ENCODE measurements around the gene MRPS35. TPM values are rescaled to one million over a fixed set of nuclear protein-coding genes. Genes with fewer than 3 reads are reported as not detected.

MRPS35 gene
- total RNA-seq, 1 experiment from 2014 or later: 77.0 TPM

DNA sequence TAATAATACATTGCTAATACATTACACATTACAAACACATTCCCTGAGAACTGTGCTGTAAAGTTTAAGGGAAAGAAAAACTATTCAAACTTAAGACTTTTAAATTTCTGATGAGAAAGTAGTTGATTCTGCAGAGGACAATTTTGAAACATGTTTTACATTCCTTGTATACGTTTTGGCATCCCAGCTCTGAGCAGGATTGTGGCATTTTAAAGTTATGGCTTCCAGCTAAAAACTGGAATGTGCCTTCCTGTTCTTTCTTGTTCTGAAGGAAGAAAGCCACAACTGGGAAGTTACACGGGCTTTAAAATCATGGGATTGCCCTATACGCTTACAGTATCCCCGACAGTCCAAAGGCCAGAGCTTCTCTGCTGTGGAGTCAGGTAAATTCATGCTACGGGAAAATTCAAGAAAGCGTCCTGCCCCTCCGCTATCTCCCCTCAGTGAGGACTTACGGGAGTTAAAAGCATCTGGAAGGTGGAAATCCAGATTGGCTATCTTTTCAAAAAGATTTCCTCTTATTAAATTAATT is 58.6 kb downstream of the MRPS35 start:
- Histone ChIP-seq H3K79me2 (ENCODE audit: low read length) (no peaks in the 10 kb centered on the region), H3K27ac (ENCODE audit: low read length) (no peak overlapping the region), H3K4me2 (ENCODE audit: low read depth, low read length, poor library complexity, severe bottlenecking) (no peak overlapping the region), H2AFZ (ENCODE audit: low read length) (no peak overlapping the region), H3K4me1 (ENCODE audit: low read length) (no peaks in the 10 kb centered on the region), H3K36me3 (ENCODE audit: insufficient read depth, low read length) (no peaks in the 10 kb centered on the region), H3K9me3 (ENCODE audit: low read length) (no peaks in the 10 kb centered on the region), H4K20me1 (ENCODE audit: insufficient read depth, low read depth, low read length) (no peaks in the 10 kb centered on the region), H3K9ac (ENCODE audit: low read length) (no peak overlapping the region), H3K9me2 (replicated peaks; ENCODE audit: insufficient read depth, low read length) (no peaks in the 10 kb centered on the region), H3K27me3 (ENCODE audit: low read length) (no peaks in the 10 kb centered on the region), H3K4me3 (ENCODE audit: low read length) (no peak overlapping the region)
- DNase-seq: no peak

DNA sequence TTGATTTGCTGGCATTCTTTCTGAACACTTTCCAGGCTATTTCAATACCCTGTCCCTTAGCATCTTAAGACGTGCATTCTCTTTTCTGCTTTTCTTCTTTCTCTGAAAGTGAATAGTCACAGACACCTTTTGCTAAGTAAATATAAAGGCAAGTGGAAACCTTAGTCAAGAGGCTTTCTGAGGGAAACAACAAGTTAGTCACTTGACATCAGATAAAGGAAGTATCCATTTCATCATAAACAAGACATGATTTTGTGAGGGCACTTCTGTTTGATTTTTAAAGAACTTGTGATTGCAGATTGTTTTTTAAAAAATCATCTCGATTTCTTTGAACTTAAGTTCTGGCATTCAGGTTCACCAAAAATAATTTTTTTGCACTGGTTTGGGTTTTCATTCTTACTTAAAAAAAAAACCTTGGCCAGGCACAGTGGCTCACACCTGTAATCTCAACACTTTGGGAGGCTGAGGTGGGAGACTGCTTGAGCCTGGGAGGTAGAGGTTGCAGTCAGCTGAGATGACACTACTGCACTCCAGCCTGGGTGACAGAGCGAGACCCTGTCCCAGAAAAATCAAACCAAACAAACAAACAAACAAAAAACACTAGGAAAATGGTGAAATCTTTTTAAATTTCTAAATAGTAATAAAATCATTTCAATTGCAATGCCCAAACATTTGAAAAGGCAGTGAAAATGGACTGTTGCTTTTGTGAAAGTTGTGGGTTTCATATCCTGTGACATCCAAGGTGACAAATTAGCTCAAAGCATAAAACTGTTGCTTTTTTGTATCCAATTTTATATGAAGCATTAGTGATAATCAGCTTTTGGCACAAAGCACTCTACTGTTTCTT is 61.1 kb downstream of the MRPS35 start:
- Histone ChIP-seq H3K4me1 (ENCODE audit: low read length) (no peaks in the 10 kb centered on the region), H3K4me3 (ENCODE audit: low read length) (no peak overlapping the region), H4K20me1 (ENCODE audit: insufficient read depth, low read depth, low read length) (no peaks in the 10 kb centered on the region), H3K9me3 (ENCODE audit: low read length) (no peaks in the 10 kb centered on the region), H3K4me2 (ENCODE audit: low read depth, low read length, poor library complexity, severe bottlenecking) (no peak overlapping the region), H3K36me3 (ENCODE audit: insufficient read depth, low read length) (no peaks in the 10 kb centered on the region), H3K79me2 (ENCODE audit: low read length) (no peaks in the 10 kb centered on the region), H3K27ac (ENCODE audit: low read length) (no peak overlapping the region), H3K27me3 (ENCODE audit: low read length) (no peaks in the 10 kb centered on the region), H3K9ac (ENCODE audit: low read length) (no peak overlapping the region), H3K9me2 (replicated peaks; ENCODE audit: insufficient read depth, low read length) (no peaks in the 10 kb centered on the region), H2AFZ (ENCODE audit: low read length) (no peak overlapping the region)
- no peak for DNase-seq

- Histone ChIP-seq H3K9ac (ENCODE audit: low read length) (no peak overlapping the region), H2AFZ (ENCODE audit: low read length) (no peak overlapping the region), H3K4me1 (ENCODE audit: low read length) (no peaks in the 10 kb centered on the region), H3K36me3 (ENCODE audit: insufficient read depth, low read length) (no peaks in the 10 kb centered on the region), H3K9me2 (replicated peaks; ENCODE audit: insufficient read depth, low read length) (no peaks in the 10 kb centered on the region), H3K27ac (ENCODE audit: low read length) (no peak overlapping the region), H3K4me3 (ENCODE audit: low read length) (no peak overlapping the region), H3K79me2 (ENCODE audit: low read length) (no peaks in the 10 kb centered on the region), H4K20me1 (ENCODE audit: insufficient read depth, low read depth, low read length) (no peaks in the 10 kb centered on the region), H3K27me3 (ENCODE audit: low read length) (no peaks in the 10 kb centered on the region), H3K9me3 (ENCODE audit: low read length) (no peaks in the 10 kb centered on the region), H3K4me2 (ENCODE audit: low read depth, low read length, poor library complexity, severe bottlenecking) (no peak overlapping the region)
- DNase-seq: no peak
These were observed 61.9 kb downstream of the MRPS35 start for GRCh38 chr12:27772328-27773049.

GRCh38 chr12:27777141-27777540 is 66.5 kb downstream of the MRPS35 start:
- no peak overlapping the region for H3K9ac ChIP-seq (ENCODE audit: low read length)
- no peak overlapping the region for H3K4me3 ChIP-seq (ENCODE audit: low read length)
- H4K20me1 ChIP-seq (ENCODE audit: insufficient read depth, low read depth, low read length): no peaks in the 10 kb centered on the region
- no peaks in the 10 kb centered on the region for H3K9me2 ChIP-seq (replicated peaks; ENCODE audit: insufficient read depth, low read length)
- no peak overlapping the region for H2AFZ ChIP-seq (ENCODE audit: low read length)
- no peaks in the 10 kb centered on the region for H3K9me3 ChIP-seq (ENCODE audit: low read length)
- no peaks in the 10 kb centered on the region for H3K27me3 ChIP-seq (ENCODE audit: low read length)
- H3K27ac ChIP-seq (ENCODE audit: low read length): no peak overlapping the region
- peaks cover 2% of the 10 kb centered on the region; the same call in 1 of the 2 replicates for H3K36me3 ChIP-seq (ENCODE audit: insufficient read depth, low read length)
- H3K4me2 ChIP-seq (ENCODE audit: low read depth, low read length, poor library complexity, severe bottlenecking): no peak overlapping the region
- H3K4me1 ChIP-seq (ENCODE audit: low read length): peaks cover 24% of the 10 kb centered on the region
- DNase-seq: no peak
- H3K79me2 ChIP-seq (ENCODE audit: low read length): peaks cover 25% of the 10 kb centered on the region

GRCh38 chr12:27778206-27778605 is 67.6 kb downstream of the MRPS35 start:
- peaks cover 4% of the 10 kb centered on the region for H3K36me3 ChIP-seq (ENCODE audit: insufficient read depth, low read length)
- no peak for DNase-seq
- no peak overlapping the region for H3K9ac ChIP-seq (ENCODE audit: low read length)
- no peaks in the 10 kb centered on the region for H4K20me1 ChIP-seq (ENCODE audit: insufficient read depth, low read depth, low read length)
- no peaks in the 10 kb centered on the region for H3K9me2 ChIP-seq (replicated peaks; ENCODE audit: insufficient read depth, low read length)
- H3K4me3 ChIP-seq (ENCODE audit: low read length): no peak overlapping the region
- H3K4me1 ChIP-seq (ENCODE audit: low read length): peaks cover 30% of the 10 kb centered on the region
- H3K27me3 ChIP-seq (ENCODE audit: low read length): no peaks in the 10 kb centered on the region
- no peaks in the 10 kb centered on the region for H3K9me3 ChIP-seq (ENCODE audit: low read length)
- no peak overlapping the region for H2AFZ ChIP-seq (ENCODE audit: low read length)
- peak overlapping the region; percentile 88 for H3K4me2 ChIP-seq (ENCODE audit: low read depth, low read length, poor library complexity, severe bottlenecking)
- H3K27ac ChIP-seq (ENCODE audit: low read length): no peak overlapping the region
- peaks cover 34% of the 10 kb centered on the region for H3K79me2 ChIP-seq (ENCODE audit: low read length)

DNA sequence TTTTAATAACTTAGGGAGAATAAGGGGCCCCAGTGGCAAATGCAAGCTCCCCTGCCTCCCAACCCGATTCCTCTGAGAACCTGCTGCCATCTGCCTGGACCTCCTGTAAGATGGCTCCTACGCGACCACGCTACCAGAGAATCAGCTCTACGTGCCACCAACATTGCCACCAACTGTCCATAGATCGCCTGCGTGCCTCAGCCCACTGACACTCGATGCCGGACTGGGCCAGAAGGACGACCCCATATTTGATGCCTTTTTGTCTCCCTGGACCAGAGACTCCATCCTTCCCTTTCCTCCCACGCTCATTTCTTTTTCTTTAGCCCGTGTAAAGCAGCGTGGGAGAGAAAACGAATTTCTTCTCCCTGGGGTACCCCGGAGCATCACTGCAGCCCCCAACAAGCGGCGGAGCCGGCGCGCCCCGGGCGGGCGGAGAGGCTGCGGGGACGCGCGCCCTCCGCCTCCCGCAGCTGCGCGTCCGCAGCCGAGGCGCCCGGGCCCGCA is 68.8 kb downstream of the MRPS35 start:
- no peaks in the 10 kb centered on the region for H4K20me1 ChIP-seq (ENCODE audit: insufficient read depth, low read depth, low read length)
- peak; percentile 76 for DNase-seq
- H3K9ac ChIP-seq (ENCODE audit: low read length): peak overlapping the region; percentile 88
- H3K9me3 ChIP-seq (ENCODE audit: low read length): no peaks in the 10 kb centered on the region
- H3K4me3 ChIP-seq (ENCODE audit: low read length): peak overlapping the region; percentile 90
- no peaks in the 10 kb centered on the region for H3K27me3 ChIP-seq (ENCODE audit: low read length)
- H3K4me2 ChIP-seq (ENCODE audit: low read depth, low read length, poor library complexity, severe bottlenecking): peak overlapping the region; percentile 88
- H3K9me2 ChIP-seq (replicated peaks; ENCODE audit: insufficient read depth, low read length): no peaks in the 10 kb centered on the region
- H3K27ac ChIP-seq (ENCODE audit: low read length): peak overlapping the region; percentile 51
- peaks cover 30% of the 10 kb centered on the region for H3K4me1 ChIP-seq (ENCODE audit: low read length)
- peaks cover 46% of the 10 kb centered on the region for H3K79me2 ChIP-seq (ENCODE audit: low read length)
- peaks cover 4% of the 10 kb centered on the region for H3K36me3 ChIP-seq (ENCODE audit: insufficient read depth, low read length)
- H2AFZ ChIP-seq (ENCODE audit: low read length): peak overlapping the region; percentile 8; the same call in 1 of the 2 replicates

- Histone ChIP-seq H3K4me2 (ENCODE audit: low read depth, low read length, poor library complexity, severe bottlenecking) (peak within 1 kb of the TSS; percentile 88), H3K4me3 (ENCODE audit: low read length) (peak within 1 kb of the TSS; percentile 90), H3K27me3 (ENCODE audit: low read length) (no peaks in the 10 kb centered on the region), H3K9me2 (replicated peaks; ENCODE audit: insufficient read depth, low read length) (no peaks in the 10 kb centered on the region), H3K79me2 (ENCODE audit: low read length) (peaks cover 52% of the 10 kb centered on the region), H3K9me3 (ENCODE audit: low read length) (no peaks in the 10 kb centered on the region), H3K4me1 (ENCODE audit: low read length) (peaks cover 34% of the 10 kb centered on the region), H2AFZ (ENCODE audit: low read length) (peak within 1 kb of the TSS; percentile 42; the same call in 1 of the 2 replicates), H4K20me1 (ENCODE audit: insufficient read depth, low read depth, low read length) (no peaks in the 10 kb centered on the region), H3K9ac (ENCODE audit: low read length) (peak within 1 kb of the TSS; percentile 88), H3K27ac (ENCODE audit: low read length) (peak within 1 kb of the TSS; percentile 51), H3K36me3 (ENCODE audit: insufficient read depth, low read length) (peaks cover 4% of the 10 kb centered on the region)
- DNase-seq: peak; percentile 88
These were observed 69.4 kb downstream of the MRPS35 start, which contains the start of the genes KLHL42 and MANSC4 for GRCh38 chr12:27779920-27780611. Gene KLHL42, plus strand, starts transcription at chr12:27780233. Its CDS starts 98 bp downstream, at chr12:27780331. Gene MANSC4, minus strand, starts transcription at chr12:27780236. Its CDS starts 8,960 bp downstream, at chr12:27771276.
